Renal cortex interstitium (tissue), 11 donors: Measurements from ENCODE around the gene PPP1R13B. TPM values are rescaled to one million over a fixed set of nuclear protein-coding genes. Genes with fewer than 3 reads are reported as not detected.
"Not testable (repeated sequence)": the region's sequence is repeated elsewhere in the genome, so short reads cannot be mapped to it uniquely, and the experiment has no call there.

Experiments used
- DNase-seq, 11 donors: peaks; one replicate each; pipeline ENCODE4 v3.0.0-alpha.2; 2013; ENCODE audit warnings: low read depth in 9 of 11, low spot score in 4 of 11; ENCODE audit errors: extremely low read depth in 1 of 11
- polyA plus RNA-seq, 3 donors: library from polyadenylated mRNA; unstranded; fragments of 120-200 nt; gene quantifications; one replicate each; pipeline ENCODE4 v1.2.1, GENCODE V29; 2013; ENCODE audit not compliant: insufficient read length in 3 of 3

The PPP1R13B gene
- polyA plus RNA-seq, 3 donors: 29.8 to 47.6 (median 31.2) TPM

DNA sequence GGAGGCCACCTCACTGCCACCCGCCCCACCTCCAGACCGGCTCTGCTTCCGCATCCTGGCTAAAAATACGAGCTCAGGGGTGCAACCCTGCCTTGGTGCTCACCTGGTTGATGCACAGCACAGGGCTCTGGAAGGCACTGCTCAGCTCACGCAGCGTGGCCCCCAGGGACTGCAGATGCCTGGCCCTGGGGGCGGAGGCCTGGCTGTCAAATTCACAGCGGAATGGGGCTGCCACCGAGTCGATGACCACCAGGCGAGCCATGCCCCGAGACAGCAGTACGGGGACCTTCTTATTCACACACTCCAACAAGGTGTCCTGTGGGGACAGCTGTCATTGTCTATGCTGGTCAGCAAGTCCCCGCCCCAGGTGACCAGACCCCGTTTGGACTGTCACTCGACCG lies 148.1 kb downstream of the PPP1R13B start:
- no peak for DNase-seq

DNA sequence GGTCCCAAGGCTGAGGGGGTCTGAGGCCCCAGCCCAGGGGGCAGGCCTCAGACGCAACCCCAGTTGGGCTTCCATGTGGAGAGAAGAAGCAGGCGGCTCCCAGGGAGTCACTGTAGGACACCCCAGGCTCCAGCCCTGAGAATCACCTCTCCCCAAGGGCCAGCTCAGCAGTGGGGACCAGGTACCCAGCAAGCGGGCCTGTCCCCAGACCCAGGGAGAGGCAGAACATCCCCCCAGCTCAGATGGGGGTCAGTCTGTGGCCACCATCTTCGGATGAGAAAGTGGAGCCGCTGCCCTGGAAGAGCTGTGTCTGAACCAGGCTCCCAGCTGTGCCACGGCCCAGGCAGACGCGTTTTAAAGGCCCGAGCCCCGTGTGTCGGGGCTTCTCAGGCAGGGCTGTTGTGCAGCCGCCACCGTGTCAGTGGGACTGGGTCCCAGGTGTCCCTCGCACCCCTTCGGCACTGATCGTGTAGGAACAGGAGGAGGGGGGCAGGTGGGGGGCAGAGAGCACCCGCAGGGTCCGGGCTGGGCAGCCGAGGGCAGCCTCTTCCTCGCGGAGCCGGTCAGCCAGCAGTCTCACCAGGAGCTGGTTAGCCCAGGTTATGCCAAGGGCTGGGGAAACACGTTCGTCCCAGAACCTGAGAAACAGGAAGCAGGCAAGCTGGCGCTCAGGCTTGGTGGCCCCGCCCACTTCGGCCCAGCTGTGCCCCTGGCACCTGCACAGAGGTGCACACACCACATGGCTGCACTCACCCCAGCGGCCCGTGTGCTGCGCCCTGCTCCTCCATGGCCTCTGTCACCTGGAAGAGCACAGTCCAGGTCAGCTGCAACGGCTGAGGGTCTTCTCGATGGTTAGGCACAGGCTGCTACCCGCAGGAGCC lies 148.8 kb downstream of the PPP1R13B start:
- no peak for DNase-seq

DNA sequence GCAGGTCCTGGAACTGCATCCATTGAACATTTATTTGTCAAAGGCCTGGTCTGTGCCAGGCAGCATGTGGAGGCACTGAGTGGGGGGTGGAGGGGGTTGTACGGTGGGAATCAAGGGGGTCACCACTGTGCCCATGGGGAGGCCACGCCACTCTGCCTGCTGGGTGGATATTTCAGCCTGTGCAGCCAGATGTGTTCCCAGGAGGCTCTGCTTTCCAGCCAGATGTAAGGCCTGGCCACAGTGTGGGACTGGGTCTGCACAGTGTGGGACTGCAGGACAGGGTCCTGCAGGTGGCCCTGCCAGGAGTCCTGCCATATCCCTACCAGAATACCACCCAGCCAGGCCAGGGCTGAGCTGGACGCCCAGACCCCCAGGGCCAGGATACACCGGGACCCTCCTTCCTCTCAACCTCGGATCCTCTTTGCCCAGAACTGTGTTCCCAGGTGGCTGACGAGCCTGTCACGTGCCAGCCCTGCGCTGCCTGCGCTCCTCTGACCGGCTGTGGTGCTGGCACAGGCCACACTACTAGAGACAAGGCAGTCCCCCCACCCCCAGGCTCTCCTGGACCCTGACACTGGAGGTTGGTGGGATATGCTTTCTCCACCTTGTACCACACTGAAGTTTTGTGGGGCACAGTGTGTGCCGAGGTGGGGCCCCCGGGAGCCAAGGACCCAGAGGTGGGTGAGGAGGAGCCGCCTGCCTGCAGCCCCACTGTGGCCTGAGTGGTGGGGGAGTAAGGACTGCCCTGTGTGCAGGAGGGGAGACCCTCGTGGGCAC lies 149.6 kb downstream of the PPP1R13B start:
- DNase-seq: no peak

DNA sequence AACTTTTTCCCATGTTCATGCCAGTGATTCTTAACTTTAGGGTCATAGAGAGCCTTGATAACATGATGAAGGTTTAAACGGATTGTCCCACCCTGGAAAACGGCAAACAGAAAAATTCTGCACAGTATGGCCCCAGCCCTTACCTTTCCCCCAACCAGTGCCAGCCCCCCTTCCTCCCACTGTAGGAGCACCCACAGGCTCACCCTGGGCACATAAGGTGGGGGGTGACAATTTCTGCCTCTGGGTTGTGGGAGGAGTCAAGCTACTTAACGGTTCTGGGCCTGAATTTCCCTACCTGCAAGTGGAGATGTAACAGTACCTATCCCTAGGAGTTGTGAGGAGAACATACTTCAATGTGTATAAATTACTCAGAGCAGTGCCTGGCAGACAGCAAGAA lies 150.2 kb downstream of the PPP1R13B start:
- no peak for DNase-seq

DNA sequence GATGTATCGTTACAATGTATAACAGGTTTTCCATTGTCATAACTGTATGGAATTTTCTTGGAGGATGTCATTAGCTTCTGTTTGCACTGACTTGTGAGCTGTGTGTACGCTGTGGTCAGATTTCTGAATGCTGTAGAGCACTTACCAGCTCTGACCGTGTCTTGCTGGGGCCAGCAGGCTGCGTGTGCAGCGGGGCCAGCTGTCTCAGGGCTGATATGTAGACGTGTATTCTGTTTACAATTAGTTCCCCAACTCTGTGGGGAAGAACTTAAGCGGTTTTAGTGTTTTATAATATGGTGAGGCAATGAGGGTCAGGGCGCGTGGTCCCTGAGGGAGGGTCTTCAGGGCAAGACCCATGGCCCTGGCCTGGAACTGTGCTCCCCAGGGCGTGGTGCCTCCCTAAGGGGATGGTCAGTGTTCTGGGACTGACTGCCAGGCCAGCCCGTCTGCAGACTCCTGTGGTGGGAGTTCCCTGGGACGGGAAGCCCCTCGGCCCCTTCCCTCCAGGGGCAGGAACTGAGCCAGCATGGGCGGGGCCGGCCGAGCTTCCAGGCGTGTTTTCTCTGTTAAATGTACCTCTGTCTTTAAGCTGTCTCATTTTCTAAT lies 150.8 kb downstream of the PPP1R13B start:
- DNase-seq: no peak

DNA sequence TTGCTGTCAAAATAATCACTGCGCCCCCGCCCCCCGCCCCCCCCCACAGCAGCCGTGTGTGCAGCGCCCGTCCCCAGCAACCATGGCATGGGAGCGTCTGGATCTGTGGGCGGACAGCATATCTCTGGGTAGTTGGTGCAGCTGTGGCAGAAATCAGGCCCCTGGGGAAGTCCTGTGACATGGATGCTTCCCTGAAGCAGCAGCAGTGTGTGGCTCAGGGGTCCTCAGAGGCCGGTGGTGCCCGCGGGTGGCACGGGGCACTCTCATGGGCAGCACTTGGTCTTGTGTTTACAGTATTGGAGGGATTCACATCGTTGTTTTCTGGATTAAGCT lies 151.3 kb downstream of the PPP1R13B start:
- DNase-seq: no peak

DNA sequence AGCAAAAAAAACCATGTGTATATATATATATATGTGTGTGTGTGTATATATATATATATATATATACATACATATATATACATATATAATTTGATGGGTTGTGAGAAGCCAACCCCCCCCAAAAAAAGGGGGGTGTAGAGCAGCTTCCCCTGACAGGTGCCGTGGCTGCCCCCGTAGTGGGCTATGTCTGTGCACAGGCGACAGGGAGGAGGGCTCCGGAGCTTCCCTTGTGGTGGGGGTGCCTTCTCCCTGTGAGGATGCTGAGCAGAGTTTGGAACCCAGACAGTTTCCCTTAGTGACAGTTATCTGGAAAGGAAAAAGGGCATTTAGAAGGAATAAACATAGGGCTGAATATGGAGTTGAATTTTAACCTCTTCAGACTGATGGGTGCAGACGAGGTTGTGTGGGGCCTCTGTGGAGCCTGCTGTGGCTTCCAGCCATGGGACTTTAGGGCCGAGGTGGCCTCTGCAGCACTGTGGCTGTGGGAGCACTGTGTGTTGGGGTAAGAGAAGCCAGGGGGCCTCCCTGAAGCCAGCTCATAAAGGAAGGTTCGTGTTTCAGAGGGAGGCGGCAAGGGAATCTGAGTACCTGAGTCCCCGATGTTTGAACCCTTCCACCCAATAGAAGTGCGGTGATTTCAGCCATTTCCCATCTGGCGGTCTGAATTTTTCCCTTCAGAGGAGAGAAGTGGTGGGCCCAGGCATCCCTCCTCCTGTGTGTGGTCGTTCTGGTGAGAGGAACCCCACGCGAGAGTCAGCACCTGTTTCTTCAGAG lies 151.9 kb downstream of the PPP1R13B start:
- DNase-seq: no peak

DNA sequence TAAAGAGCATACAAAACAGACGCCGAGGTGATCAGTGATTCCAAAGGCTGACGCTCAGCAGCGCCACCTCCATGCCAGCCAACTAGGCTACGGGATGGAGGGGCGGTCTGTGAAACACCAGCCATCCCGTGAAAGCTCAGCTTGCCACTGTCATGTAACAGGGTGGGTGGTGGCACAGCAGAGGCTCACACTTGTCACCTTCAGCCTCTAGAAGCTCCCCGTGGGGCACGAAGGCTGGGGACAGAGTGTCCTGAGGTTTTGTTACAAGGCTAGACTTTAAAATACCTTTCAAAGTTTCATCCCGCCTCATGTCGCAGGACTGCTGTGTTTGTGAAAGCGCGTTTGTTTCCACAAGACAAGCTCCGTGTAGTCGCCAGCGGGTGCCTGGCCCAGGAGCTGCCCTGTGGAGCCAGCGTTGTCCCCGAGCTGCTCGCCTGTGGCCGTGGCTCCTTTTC lies 152.8 kb downstream of the PPP1R13B start:
- DNase-seq: no peak

DNA sequence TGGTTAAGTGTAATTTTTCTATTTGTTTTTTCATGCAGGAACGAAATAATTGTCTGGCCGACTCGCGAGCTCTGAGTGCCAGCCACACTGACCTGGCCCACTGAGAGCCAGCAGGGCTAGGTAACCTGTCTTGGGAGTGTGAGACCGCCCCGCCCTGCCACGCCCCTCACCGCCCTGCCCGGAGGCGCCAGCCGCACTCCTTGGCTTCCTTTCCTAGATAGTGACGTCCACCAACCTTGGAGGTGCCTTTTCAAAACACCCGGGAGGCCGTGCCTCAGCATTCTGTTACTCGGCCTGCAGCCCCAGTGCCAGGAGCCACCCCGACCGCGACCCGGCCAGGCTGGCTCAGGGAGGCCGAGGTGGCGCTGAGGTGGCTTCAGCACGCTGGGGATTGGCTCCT lies 153.9 kb downstream of the PPP1R13B start:
- DNase-seq: no peak

DNA sequence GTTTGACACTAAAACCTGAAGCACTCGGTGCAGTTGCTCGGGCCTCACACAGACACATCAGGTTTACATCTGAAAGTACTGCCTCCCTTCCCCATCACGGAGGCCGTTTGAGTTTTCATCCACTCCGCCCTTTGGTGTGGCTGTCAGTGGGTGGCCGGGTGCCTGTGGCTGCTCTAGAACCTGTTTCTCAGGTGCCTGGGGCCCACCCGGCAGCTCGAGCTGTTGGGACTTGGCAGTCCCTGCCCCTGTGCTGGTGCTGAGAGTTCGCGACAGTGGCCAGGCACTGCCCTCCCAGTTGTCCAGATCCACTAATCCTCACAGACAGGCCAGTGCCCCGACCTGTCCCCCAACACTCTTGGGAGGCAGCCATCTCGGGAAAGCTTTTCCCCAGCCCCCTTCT lies 154.5 kb downstream of the PPP1R13B start:
- no peak for DNase-seq

DNA sequence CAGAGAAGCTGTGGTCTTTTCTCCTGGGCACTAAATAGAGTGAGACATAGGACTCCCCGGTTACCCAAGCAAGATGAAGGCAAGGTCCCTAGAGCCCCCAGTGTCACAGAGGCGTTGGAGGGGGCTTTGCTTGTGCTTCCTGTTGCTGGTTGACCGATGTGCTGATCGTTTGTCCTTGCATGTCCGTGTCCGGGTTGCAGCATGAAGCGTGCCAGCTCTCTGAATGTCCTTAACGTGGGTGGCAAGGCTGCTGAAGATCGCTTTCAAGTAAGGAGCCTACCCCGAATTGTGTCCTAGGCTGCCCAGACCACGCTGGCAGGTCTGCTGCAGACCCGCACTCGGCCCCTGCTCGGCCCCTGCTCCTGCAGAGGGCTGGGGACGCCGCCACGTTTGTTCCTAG lies 155.2 kb downstream of the PPP1R13B start:
- no peak for DNase-seq

DNA sequence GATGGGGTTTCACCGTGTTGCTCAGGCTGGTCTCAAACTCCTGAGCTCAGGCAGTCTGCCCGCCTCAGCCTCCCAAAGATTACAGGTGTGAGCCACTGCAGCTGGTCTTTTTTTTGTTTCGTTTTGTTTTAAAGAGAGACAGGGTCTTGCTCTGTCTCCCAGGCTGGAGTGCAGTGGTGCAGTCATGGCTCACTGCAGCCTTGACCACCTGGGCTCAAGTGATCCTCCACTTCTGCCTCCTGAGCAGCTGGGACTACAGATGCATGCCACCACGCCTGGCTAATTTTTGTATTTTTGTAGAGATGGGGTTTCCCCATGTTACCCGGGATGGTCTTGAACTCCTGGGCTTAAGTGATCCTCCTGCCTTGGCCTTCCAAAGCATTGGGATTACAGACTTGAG lies 155.7 kb downstream of the PPP1R13B start:
- not testable (repeated sequence) for DNase-seq

DNA sequence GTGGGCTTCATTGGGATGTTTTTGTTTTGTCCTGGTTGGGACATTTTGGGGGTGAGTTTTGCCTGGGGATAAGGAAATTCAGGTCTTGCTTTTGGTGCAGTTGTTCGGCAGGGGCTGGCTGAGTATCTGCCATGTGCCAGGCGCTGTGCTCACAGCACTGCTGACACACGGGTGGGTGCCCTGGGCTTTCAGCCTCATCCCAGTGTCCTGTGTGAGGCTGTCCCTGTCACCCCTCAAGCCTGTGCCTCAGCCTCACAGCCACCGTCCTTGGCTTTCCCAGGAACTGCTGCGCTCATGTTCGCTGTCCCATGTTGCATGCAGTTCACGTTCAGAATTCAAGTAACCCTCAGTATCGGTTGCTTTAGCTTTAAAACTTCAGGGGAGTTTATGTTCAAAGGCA lies 157.0 kb downstream of the PPP1R13B start:
- DNase-seq: no peak

DNA sequence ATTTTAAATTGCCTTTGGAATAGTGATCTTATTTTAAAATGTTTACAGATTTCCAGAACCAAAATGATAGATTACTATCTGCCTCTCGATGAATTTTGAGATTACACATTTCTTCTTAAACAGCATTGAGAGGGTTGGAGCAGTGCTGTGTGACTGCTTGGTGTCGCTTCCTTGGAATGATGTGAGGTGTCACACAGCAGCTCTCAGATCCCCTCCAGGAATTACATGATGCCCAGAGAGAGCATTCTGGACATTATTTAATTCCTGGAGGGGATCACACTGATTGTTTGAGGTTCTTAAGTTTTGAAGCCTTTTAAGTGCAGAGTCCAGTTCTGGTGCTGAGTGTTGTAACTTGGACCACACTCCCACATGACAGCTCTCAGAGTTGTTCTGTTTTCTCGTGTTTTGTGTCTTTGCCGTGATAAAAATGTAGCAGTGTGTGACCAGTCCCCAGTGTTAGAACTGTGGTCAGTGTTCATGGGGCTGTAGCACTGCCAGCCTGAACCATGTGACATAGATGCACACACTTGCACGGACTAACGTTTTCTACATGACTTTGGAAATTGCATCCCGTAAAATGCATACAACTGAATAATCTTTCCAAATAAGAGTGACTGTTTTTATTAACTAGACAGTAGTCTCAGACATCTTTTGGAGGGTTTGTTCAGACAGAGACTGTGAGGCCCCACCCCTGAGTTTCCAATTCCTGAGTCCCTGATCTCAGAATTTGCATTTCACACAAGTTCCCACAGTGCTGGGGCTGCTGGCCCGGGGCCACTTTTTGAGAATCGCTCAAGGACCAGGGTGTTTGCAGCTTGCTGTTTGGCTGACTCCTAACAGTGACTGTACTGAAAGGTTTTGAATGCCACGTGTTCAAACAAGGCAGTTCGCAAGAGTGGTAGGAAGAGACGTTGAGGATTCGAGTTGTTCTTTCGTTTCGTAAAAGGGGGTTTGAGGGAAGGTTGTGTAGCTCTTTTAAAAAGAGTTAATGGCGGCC lies 158.2 kb downstream of the PPP1R13B start:
- DNase-seq: no peak

DNA sequence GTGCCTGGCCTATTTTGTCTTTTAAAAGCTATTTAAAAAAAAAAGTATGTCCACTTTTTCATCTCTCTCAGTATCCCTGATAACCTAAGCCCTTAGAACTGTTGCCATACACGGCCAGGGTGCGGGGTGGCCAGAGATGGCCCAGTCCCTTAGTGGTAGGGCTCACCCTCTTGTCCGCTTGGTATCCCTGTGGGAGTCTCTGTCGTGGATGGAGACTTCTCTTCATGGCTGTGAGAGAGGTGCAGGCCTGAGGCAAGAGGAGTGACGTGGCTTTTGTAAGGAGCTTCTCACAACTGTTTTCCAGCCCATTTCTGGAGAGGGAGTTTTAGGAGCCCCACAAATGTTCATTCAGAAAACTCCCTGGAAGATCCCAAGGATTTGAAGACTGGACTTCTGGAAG lies 158.9 kb downstream of the PPP1R13B start:
- no peak for DNase-seq

DNA sequence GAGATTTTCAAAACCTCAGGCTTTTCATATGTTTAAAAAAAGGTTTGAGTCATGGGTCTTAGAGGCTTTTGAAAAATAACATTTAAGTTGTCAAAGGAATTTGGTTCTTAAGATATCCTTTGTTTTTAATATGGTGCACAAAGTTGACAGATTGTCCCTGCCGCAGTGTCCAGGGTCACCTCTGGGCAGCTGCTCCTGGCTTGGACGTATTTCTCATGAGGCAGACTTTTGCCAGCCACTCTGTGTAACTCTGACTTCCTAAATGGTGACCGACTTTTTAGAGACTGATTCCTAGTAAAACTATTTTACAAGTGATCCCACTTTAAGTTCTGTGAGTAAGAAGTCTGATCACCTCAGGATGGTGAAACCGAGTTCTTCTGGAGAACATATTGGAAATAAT lies 159.7 kb downstream of the PPP1R13B start:
- DNase-seq: no peak

DNA sequence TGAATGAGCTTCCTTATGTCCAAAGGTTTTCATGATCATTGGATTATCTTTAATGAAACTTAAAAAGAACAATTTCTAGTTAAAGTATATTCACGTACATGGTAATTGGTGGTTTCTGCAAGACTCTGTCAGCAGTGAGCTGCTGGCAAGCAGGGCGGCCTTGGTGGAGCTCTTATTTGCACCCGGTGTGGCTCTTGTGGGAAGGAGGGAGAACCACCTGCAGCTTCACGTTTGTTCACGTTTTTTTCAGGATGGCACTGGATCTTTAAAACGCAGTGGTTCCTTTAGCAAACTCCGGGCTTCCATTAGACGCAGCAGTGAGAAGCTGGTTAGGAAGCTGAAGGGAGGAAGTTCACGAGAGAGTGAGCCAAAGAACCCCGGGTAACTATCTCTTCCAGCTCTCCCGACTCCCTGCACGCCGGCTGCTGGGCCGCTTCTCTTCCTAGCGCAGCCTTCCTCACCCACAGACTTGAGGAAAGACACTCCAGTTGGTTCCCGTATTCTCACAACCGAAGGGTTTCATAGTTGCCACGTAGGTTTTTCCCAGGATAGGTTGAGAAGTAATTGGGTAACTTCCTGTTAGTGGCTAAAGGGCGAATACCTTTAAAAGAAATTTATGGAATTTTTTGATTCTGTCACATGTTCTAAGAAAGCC lies 160.4 kb downstream of the PPP1R13B start:
- no peak for DNase-seq
